ENCODE measurements around the gene MEAF6.
"Not testable (repeated sequence)": the region's sequence is repeated elsewhere in the genome, so short reads cannot be mapped to it uniquely, and the experiment has no call there.

Gene MEAF6

DNA sequence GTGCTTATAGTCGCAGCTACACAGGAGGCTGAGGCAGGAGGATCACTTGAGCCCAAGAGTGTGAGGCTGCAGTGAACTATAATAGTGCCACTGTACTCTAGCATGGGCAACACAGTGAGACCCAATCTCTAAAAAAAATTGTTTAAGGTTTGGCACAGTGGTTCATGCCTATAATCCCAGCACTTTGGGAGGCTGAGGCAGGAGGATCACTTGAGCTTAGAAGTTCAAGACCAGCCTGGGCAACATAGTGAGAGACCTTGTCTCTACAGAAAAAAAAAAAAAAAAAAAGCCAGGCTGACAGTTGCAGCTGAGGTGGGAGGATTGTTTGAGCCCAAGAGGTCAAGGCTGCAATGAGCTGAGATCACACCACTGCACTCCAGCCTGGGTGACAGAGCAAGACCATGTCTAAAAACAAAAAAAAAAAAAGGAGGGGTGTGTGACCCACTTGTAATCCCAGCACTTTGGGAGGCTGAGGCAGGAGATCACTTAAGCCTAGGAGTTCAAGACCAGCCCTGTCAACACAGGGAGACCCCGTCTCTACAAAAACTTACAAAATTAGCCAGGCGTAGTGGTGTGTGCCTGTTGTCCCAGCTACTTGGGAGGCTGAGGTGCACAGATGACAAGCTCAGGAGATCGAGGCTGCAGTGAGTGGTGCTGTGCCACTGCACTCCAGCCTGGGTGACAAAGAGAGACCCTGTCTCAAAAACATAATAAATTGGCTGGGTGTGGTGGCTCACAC is 18.0 kb upstream of the MEAF6 start:
- DNase-seq (ENCODE audit: low spot score) = not testable (repeated sequence)

DNA sequence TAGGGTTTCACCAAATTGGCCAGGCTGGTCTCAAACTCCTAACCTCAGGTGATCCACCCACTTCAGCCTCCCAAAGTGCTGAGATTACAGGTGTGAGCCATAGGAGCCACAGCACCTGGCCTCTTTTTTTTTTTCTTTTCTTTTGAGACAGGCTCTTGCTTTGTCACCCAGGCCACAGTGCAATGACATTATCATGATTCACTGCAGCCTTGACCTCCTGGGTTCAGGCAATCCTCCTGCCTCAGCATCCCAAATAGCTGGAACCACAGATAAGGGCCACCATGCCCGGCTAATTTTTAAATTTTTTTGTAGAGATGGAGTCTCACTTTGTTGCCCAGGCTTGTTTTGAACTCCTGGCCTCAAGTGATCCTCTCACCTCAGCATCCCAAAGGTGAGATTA is 15.3 kb upstream of the MEAF6 start:
- DNase-seq (ENCODE audit: low spot score) = not testable (repeated sequence)

GRCh38 chr1:37519613-37520012 is 5.0 kb upstream of the MEAF6 start:
- DNase-seq (ENCODE audit: low spot score) = no peak

GRCh38 chr1:37518929-37519328 is 4.4 kb upstream of the MEAF6 start:
- DNase-seq (ENCODE audit: low spot score) = not testable (repeated sequence)

- not testable (repeated sequence) for DNase-seq (ENCODE audit: low spot score)
These were observed 3.7 kb upstream of the MEAF6 start for GRCh38 chr1:37518241-37518640.

DNA sequence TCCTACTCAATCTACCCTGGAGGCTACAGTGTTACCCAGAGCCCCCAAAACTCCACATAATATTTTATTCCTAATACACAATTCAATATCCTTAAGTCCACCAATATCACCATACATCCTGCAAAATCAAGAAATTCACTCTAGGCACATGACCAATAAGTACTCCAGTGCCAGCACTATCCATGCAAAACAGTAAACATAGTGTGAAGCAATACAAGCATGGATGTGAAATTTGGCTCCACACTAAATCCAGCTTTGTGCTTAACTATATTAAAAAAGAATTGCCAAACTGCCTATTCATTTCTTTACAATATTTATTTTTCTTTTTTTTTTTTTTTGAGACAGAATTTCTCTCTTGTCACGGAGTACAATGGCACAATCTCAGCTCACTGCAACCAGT is 3.0 kb upstream of the MEAF6 start:
- DNase-seq (ENCODE audit: low spot score) = no peak

GRCh38 chr1:37515185-37516034 is 844 bp upstream of the MEAF6 start:
- no peak for DNase-seq (ENCODE audit: low spot score)

GRCh38 chr1:37513795-37514349 is 694 bp downstream of the MEAF6 start:
- peak; percentile 57 for DNase-seq (ENCODE audit: low spot score)

GRCh38 chr1:37509181-37509580 is 5.4 kb downstream of the MEAF6 start:
- no peak for DNase-seq (ENCODE audit: low spot score)

GRCh38 chr1:37506740-37507139 is 7.8 kb downstream of the MEAF6 start:
- no peak for DNase-seq (ENCODE audit: low spot score)

DNA sequence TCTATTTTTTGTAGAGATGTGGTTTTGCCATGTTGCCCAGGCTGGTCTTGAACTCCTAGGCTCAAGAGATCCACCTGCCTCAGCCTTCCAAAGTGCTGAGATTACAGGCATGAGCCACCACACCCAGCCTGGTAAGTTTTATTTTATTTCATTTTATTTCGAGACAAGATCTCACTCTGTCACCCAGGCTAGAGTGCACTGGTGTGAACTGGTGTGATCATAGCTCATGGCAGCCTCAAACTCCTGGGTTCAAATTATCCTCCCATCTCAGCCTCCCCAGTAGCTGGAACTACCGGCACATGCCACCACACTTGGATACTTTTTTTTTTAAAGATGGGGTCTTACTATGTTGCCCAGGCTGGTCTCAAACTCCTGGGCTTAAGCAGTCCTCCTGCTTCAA is 11.8 kb downstream of the MEAF6 start:
- DNase-seq (ENCODE audit: low spot score) = not testable (repeated sequence)

DNA sequence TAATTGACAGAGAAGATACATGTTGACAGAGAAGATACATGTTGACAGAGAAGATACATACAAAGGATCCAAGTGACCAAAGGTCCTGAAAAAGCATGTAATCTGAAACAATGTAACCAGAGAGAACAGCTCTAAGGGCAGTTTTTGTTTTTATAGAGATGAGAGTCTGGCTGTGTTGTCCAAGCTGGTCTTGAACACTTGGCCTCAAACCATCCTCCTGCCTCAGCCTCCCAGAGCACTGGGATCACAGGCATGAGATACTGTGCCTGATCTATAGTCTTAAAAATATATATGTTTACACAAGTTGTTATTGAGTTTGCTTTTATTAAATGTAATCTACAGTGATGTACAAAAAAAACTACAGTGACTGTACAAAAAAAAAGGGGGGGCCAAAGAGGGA is 12.5 kb downstream of the MEAF6 start:
- DNase-seq (ENCODE audit: low spot score) = no peak

- no peak for DNase-seq (ENCODE audit: low spot score)
These were observed 12.9 kb downstream of the MEAF6 start for GRCh38 chr1:37501661-37502060.

GRCh38 chr1:37498872-37499617 is 15.5 kb downstream of the MEAF6 start:
- no peak for DNase-seq (ENCODE audit: low spot score)

DNA sequence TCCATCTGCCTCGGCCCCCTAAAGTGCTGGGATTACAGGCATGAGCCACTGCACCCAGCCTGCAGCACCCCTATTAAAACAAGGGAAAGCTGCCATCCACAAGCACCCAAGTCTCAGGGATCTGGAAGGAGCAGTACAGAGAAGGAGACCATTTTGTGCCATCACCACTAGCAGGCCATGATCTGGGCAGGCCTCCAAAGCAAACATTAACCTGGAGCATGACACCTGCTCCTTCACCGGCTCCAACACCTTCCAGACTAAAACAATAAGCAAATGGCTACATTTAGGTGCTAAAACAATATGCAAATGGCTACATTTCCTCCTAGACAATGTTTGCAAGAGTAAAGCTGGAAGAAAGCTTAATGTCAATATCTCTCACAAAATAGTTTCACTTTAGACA is 16.7 kb downstream of the MEAF6 start:
- no peak for DNase-seq (ENCODE audit: low spot score)

GRCh38 chr1:37495875-37496274 is 18.7 kb downstream of the MEAF6 start:
- no peak for DNase-seq (ENCODE audit: low spot score)

GRCh38 chr1:37493336-37494098 is 21.0 kb downstream of the MEAF6 start:
- DNase-seq (ENCODE audit: low spot score) = no peak

- no peak for DNase-seq (ENCODE audit: low spot score)
These were observed 27.0 kb downstream of the MEAF6 start for GRCh38 chr1:37487619-37487984.

DNA sequence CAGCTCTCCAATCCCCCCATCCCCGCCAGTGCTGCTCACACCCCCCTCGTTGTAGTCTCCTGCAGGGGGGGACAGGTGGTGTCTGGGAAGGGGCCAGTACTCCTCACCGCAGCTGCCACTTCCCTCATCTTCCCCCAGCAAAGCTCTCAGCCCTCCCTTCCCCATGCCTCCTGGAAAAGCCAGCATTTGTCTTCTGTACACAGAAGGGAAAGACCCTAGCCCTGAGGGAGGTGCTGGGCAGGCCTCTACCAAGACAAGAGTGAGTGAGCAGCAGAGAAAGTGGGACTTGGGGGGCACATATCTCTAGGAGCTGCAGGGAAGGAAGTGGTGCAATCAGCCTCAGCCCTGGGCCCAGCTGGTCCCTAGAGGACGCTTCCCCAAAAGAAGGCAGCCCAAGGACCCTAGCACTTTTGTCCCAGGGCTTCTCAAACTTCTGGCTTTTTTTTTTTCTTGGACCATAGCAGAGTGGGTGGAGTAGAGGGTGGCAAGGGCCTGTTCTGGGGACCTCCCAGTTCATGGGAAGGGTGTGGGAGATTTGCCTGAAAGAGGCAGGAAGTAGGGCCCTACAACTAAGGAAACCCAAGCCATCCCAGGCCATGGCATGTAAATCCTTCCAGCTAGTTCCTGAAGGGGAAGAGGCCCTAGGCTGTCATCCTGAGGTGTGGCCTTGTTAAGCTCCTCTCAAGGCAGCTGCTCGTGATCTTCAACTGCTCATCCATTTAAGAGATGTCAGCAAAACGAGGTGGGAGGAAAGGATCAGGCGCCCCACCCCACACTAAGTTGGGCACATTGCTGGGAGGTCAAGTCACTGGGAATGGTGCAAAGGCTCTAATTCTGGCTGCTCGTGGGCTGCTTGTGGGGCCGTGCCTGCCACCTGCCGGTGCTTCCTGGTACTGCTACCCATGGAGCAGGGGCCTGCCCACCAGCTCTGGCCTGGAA is 27.6 kb downstream of the MEAF6 start:
- DNase-seq (ENCODE audit: low spot score) = peak; percentile 88

- no peak for DNase-seq (ENCODE audit: low spot score)
These were observed 28.5 kb downstream of the MEAF6 start for GRCh38 chr1:37485902-37486679.
